Heart right ventricle (tissue), 16 donors: Measurements from ENCODE around the gene PTPRD. TPM values are rescaled to one million over a fixed set of nuclear protein-coding genes. Genes with fewer than 3 reads are reported as not detected.

ENCODE experiments used
- ATAC-seq, 8 donors: fragments of 200-7000 bp; cut with Tn5 transposase; one replicate each; pipeline ENCODE4 v1.9.1; 2020; ENCODE audit warnings: mild to moderate bottlenecking in 8 of 8, moderate library complexity in 8 of 8, moderate number of reproducible peaks in 1 of 8
- DNase-seq, 2 donors: peaks; one replicate each; pipeline ENCODE4 v3.0.0-alpha.2; 2020
- H3K27ac ChIP-seq, 10 donors: fragments of 200-600 bp; sonication (generic) in 2 of 10; one replicate each; pipeline versions ENCODE4 v1.5.0 to v1.8.0; 2020 to 2022; ENCODE audit warnings: mild to moderate bottlenecking in 3 of 10
- H3K27me3 ChIP-seq, 7 donors: fragments of 200-600 bp; one replicate each; pipeline ENCODE4 v1.8.0; 2021 to 2022; ENCODE audit warnings: mild to moderate bottlenecking in 2 of 7
- H3K36me3 ChIP-seq, 9 donors: fragments of 200-600 bp; sonication (generic) in 1 of 9; one replicate each; pipeline versions ENCODE4 v1.5.0 to v1.8.0; 2020 to 2022; ENCODE audit warnings: mild to moderate bottlenecking in 2 of 9
- H3K4me1 ChIP-seq, 9 donors: fragments of 200-600 bp; sonication (generic) in 1 of 9; one replicate each; pipeline versions ENCODE4 v1.5.0 to v1.8.0; 2020 to 2022; ENCODE audit warnings: mild to moderate bottlenecking in 4 of 9
- H3K4me3 ChIP-seq, 10 donors: fragments of 200-600 bp; sonication (generic) in 2 of 10; one replicate each; pipeline versions ENCODE4 v1.5.0 to v1.8.0; 2020 to 2022; ENCODE audit warnings: mild to moderate bottlenecking in 7 of 10, moderate library complexity in 2 of 10
- H3K9me3 ChIP-seq, 11 donors: fragments of 200-600 bp in 10 of 11; sonication (generic) in 2 of 11; one replicate each; pipeline versions ENCODE4 v1.5.0 to v1.8.0; 2013 to 2022; ENCODE audit warnings: mild to moderate bottlenecking in 2 of 11, control low read depth in 1 of 11, moderate library complexity in 1 of 11
- CTCF ChIP-seq, 9 donors: fragments of 200-600 bp; sonication (generic) in 2 of 9; IDR thresholded peaks; one replicate each; pipeline versions ENCODE4 v1.5.0 to v1.8.0; 2021 to 2022; ENCODE audit warnings: antibody characterized with exemption in 9 of 9, mild to moderate bottlenecking in 5 of 9, moderate library complexity in 1 of 9
- WGBS, 2 donors: extraction: QIAGEN DNeasy Blood & Tissue Kit; methylation state at CpG; one replicate each; pipeline ENCODE4 v1.1.7; 2013; ENCODE audit warnings: inconsistent platforms in 1 of 2; 5-methylcytosine and 5-hydroxymethylcytosine counted together
- intact Hi-C, 10 donors: fragments of 100-400 bp; cut with DNase I; formaldehyde crosslinking; loops; one replicate each; pipeline versions ENCODE4 v1.11.1 to v1.14.2; 2022
- polyA plus RNA-seq, 2 donors: library from polyadenylated mRNA; stranded (reverse); fragments of 200-250 nt; gene quantifications; one replicate each; pipeline ENCODE4 v1.2.3, GENCODE V29; 2013
- total RNA-seq, 10 donors: library from RNA; stranded (reverse); fragmentation: NEBNext Ultra II Directional in 3 of 10; extraction: Animal tissue kit (Norgen Biotek cat#: 25700) in 3 of 10; gene quantifications; one replicate each; pipeline versions ENCODE4 v1.2.1 to v1.2.4, GENCODE V29; 2021 to 2023
- donor health status: Arrhythmogenic right ventricular cardiomyopathy.
- donor health status: ischemic (EF 13 %, LVEDD 7.1; RV severe dilation, severe dysfunction).
- donor health status: healthy with polysubstance abuse.
- donor health status: DM: no; HTN: yes; CAD: no.
- donor health status: DM: no; HTN: no; CAD: no.
- donor health status: ischemic (EF 25% LVEDD 6.9; RV normal size, moderate dysfunction).
- donor health status: ischemic (EF 25% LVEDD 5.7; RV mildly dilated, moderate dysfunction).
- donor health status: healthy.
- donor health status: DM: yes; HTN: yes; CAD: no.
- donor health status: Ischemic cardiomyopathy.
- donor health status: ischemic (EF 35%, LVEDD 5.7; RV mildly dilated, moderate dysfunction).
- donor health status: nonischemic (EF 11% LVEDD 7.7; RV severe dilation, severe dysfunction).
- donor health status: DM: yes; HTN: yes; CAD: no.
- donor health status: PGD.
- donor health status: ischemic (EF 29% LVEDD 5.4; RV normal size, mild dysfunction).
- donor health status: nonischemic (EF 23%, LVEDD 6.1; RV moderate dilation, normal function).

PTPRD gene
- total and polyA plus RNA-seq, 12 donors = 1.4 to 25.2 (median 13.0) TPM

- no peaks in the 10 kb centered on the region for H3K4me1 ChIP-seq
- H3K36me3 ChIP-seq = no peaks in the 10 kb centered on the region
- H3K27me3 ChIP-seq = no peaks in the 10 kb centered on the region
- TF ChIP-seq CTCF (IDR thresholded peaks at IDR 0.05) = no peak
- ATAC-seq (no peak), DNase-seq (no peak)
- H3K27ac ChIP-seq = no peak overlapping the region
- 71 to 81% methylated on average over 3 of the region's 3 CpGs for WGBS, 2 donors
- intact Hi-C loops = no loop called here
- no peaks in the 10 kb centered on the region for H3K9me3 ChIP-seq
- no peak overlapping the region for H3K4me3 ChIP-seq
Measured at GRCh38 chr9:8877753-8878494, 1734.9 kb downstream of the PTPRD start.

DNA sequence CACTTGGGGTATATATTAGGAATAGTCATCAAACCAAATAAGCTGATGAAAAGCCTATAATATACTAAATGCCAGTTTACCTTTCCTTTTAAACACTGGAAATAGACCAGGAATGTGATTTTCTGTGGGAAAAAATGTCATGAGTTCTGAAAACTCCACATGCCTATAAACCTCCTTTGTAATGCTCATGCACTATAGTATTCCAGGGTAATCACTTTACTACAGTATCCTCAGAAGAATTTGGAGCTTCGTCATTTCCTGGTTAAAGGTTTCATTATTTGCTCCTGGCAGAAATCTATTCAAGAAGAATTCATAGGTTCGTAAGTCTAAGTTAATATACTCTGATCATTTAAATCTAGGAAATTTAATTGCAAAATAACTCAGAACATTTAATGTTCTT is 1736.5 kb downstream of the PTPRD start:
- 81 to 97% methylated on average over 2 of the region's 2 CpGs for WGBS, 2 donors

DNA sequence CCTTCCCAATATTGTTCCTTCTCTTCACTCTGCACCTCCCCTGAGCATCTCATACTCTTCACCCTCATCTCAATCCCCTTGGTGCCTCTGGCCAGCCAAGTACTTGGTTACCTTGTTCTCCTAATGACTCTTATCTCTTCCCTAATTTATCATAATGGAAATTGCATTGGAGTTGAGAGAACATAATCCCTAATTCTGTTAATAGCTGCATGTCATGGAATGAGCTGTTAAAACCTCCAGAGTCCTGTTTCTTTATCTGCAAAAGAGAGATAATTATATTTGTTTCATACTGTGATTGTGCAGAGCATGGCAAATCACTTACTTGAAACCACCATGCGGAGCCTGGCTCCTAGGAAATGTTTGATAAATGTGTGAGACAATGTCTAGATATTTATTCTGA is 1738.3 kb downstream of the PTPRD start:
- H3K4me1 ChIP-seq = peaks cover 0 to 17% (median 4%) of the 10 kb centered on the region in 9 donors
- intact Hi-C loops = no loop called here
- no peak for TF ChIP-seq CTCF (IDR thresholded peaks at IDR 0.05)
- no peak overlapping the region for H3K4me3 ChIP-seq
- no peaks in the 10 kb centered on the region for H3K36me3 ChIP-seq
- no peak overlapping the region for H3K27ac ChIP-seq
- WGBS, 2 donors = 67 to 69% methylated on average over 1 of the region's 1 CpG
- ATAC-seq (no peak), DNase-seq (no peak)
- H3K27me3 ChIP-seq = no peaks in the 10 kb centered on the region
- H3K9me3 ChIP-seq = no peaks in the 10 kb centered on the region

More for the DNA sequence above, 1736.5 kb downstream of the PTPRD start:
- ATAC-seq = no peak
- Histone ChIP-seq H3K9me3 (no peaks in the 10 kb centered on the region), H3K27me3 (no peaks in the 10 kb centered on the region), H3K27ac (no peak overlapping the region), H3K36me3 (no peaks in the 10 kb centered on the region), H3K4me1 (peaks cover 0 to 11% (median 4%) of the 10 kb centered on the region in 9 donors), H3K4me3 (no peak overlapping the region)
- no peak for DNase-seq
- intact Hi-C loops = no loop called here
- no peak for TF ChIP-seq CTCF (IDR thresholded peaks at IDR 0.05)

DNA sequence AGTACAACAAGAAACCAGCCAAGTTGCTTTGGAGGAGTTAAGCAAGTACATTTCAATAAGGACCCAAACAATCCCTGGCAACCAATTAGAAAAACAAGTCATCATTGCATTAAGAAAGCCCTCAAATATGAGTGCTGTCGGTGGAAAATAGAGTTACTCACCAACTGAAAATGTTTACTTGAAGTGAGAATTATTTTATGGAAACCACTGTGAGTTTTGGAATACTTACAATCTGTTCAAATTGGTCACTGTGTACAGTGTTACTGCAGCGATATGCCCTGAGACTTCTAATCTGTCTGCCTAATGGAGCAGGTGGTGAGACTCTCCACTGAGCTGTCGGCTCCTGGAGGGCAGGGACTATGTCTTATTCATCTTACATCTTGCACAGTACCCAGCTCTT is 1740.0 kb downstream of the PTPRD start:
- TF ChIP-seq CTCF (IDR thresholded peaks at IDR 0.05) = no peak
- ATAC-seq = peak in 1 of 8 donors; percentile 39

More for the DNA sequence above, 1740.0 kb downstream of the PTPRD start:
- no peak for DNase-seq
- WGBS, 2 donors = 38 to 50% methylated on average over 3 of the region's 3 CpGs
- Histone ChIP-seq H3K4me1 (peaks cover 0 to 17% (median 4%) of the 10 kb centered on the region in 9 donors), H3K9me3 (no peaks in the 10 kb centered on the region), H3K27me3 (no peaks in the 10 kb centered on the region), H3K36me3 (no peaks in the 10 kb centered on the region), H3K4me3 (no peak overlapping the region), H3K27ac (no peak overlapping the region)
- intact Hi-C loops = no loop called here
